H1 (cell line): ENCODE data around the gene TNFAIP2. TPM values are rescaled to one million over a fixed set of nuclear protein-coding genes. Genes with fewer than 3 reads are reported as not detected.
"Not testable (repeated sequence)": the region's sequence is repeated elsewhere in the genome, so short reads cannot be mapped to it uniquely, and the experiment has no call there.

Experiments
- CTCF ChIA-PET: fragments of 300-600 bp; sonication (Branson Sonifier 250); formaldehyde crosslinking; loops from one replicate; lab custom pipeline; 2021; ENCODE audit not compliant: partially characterized antibody; lab: Charles Lee
- POLR2A ChIA-PET: fragments of 300-600 bp; sonication (Branson Sonifier 250); formaldehyde crosslinking; loops from one replicate; lab custom pipeline; 2021; ENCODE audit warnings: inconsistent platforms; ENCODE audit not compliant: partially characterized antibody; lab: Charles Lee
- DNase-seq, 2 experiments: peaks; one replicate each; pipeline versions ENCODE4 v3.0.0 to v3.0.0-alpha.2; 2010 to 2022; ENCODE audit warnings: low spot score in 2 of 2, low read depth in 1 of 2, mixed read lengths in 1 of 2
- FAIRE-seq: peaks from 2 replicates; lab custom pipeline; 2011; peaks lifted over from hg19 to GRCh38; lab: Jason Lieb, UNC
- H2AFZ ChIP-seq: 2 replicates; pipeline ENCODE4 v1.8.1; 2012; ENCODE audit warnings: low read length, inconsistent platforms
- H2AK5ac ChIP-seq: 2 replicates; pipeline ENCODE4 v1.6.1; 2013; ENCODE audit warnings: low read depth, low read length
- H2BK120ac ChIP-seq: replicated peaks from 2 replicates; pipeline ENCODE3; 2013; ENCODE audit warnings: low read depth, low read length, inconsistent platforms
- H2BK12ac ChIP-seq: 2 replicates; pipeline ENCODE4 v1.6.1; 2013; ENCODE audit warnings: low read depth, low read length
- H2BK15ac ChIP-seq: 2 replicates; pipeline ENCODE4 v1.6.1; 2013; ENCODE audit warnings: low read length
- H2BK20ac ChIP-seq: 2 replicates; pipeline ENCODE4 v1.6.1; 2013; ENCODE audit warnings: low read length
- H2BK5ac ChIP-seq: 2 replicates; pipeline ENCODE4 v1.6.1; 2013; ENCODE audit warnings: low read depth, low read length
- H3K14ac ChIP-seq: 2 replicates; pipeline ENCODE4 v1.6.1; 2013; ENCODE audit warnings: inconsistent platforms; ENCODE audit not compliant: insufficient read length
- H3K18ac ChIP-seq: 2 replicates; pipeline ENCODE4 v1.6.1; 2013; ENCODE audit warnings: low read length; ENCODE audit errors: extremely low read depth
- H3K23ac ChIP-seq: 2 replicates; pipeline ENCODE4 v1.6.1; 2013; ENCODE audit warnings: inconsistent platforms; ENCODE audit not compliant: insufficient read length
- H3K23me2 ChIP-seq: 2 replicates; pipeline ENCODE4 v1.6.1; 2013; ENCODE audit warnings: low read depth, low read length
- H3K27ac ChIP-seq: 2 replicates; pipeline ENCODE4 v1.6.1; 2011; ENCODE audit warnings: low read depth, low read length, inconsistent platforms
- H3K27me3 ChIP-seq, 4 experiments: replicated peaks in 1 of 4; 1 replicate in 1 of 4; 2 replicates in 3 of 4; pipeline versions ENCODE4 v1.6.1 to v1.8.1; 2011 to 2013; ENCODE audit warnings: low read length in 3 of 4, mild to moderate bottlenecking in 3 of 4, inconsistent platforms in 2 of 4, mixed read lengths in 2 of 4, moderate library complexity in 1 of 4; ENCODE audit not compliant: control insufficient read depth in 3 of 4, insufficient read depth in 3 of 4; ENCODE audit errors: extremely low read depth in 1 of 4
- H3K36me3 ChIP-seq, 4 experiments: 2 replicates each; pipeline versions ENCODE4 v1.6.1 to v1.8.1; 2011 to 2013; ENCODE audit warnings: mild to moderate bottlenecking in 4 of 4, low read length in 3 of 4, moderate library complexity in 2 of 4, control low read depth in 1 of 4, inconsistent platforms in 1 of 4; ENCODE audit not compliant: insufficient read depth in 4 of 4, control insufficient read depth in 2 of 4
- H3K4ac ChIP-seq: replicated peaks from 2 replicates; pipeline ENCODE3; 2013; ENCODE audit warnings: low read length, low read depth, mixed read lengths, inconsistent platforms; ENCODE audit not compliant: insufficient read length
- H3K4me1 ChIP-seq, 4 experiments: replicated peaks in 1 of 4; 1 replicate in 1 of 4; 2 replicates in 3 of 4; pipeline versions ENCODE4 v1.6.1 to v1.8.1; 2011 to 2013; ENCODE audit warnings: low read length in 3 of 4, inconsistent platforms in 2 of 4, mixed read lengths in 1 of 4; ENCODE audit not compliant: insufficient read depth in 4 of 4, control insufficient read depth in 3 of 4
- H3K4me2 ChIP-seq, 2 experiments: 2 replicates each; pipeline versions ENCODE4 v1.6.1 to v1.8.1; 2011 to 2013; ENCODE audit warnings: low read depth in 2 of 2, low read length in 2 of 2, control low read depth in 1 of 2, inconsistent platforms in 1 of 2, mild to moderate bottlenecking in 1 of 2; ENCODE audit not compliant: insufficient read depth in 1 of 2
- H3K4me3 ChIP-seq, 4 experiments: fragments of 200-600, 300-600 bp in 1 of 4; sonication (generic), shearing (Covaris generic), sonication (Bioruptor Twin) in 1 of 4; 2 replicates each; pipeline versions ENCODE4 v1.5.1 to v1.8.1; 2011 to 2016; ENCODE audit warnings: low read length in 4 of 4, low read depth in 3 of 4, control low read depth in 2 of 4, inconsistent platforms in 2 of 4, mild to moderate bottlenecking in 2 of 4, mixed read lengths in 1 of 4, moderate library complexity in 1 of 4; ENCODE audit not compliant: insufficient read depth in 2 of 4; ENCODE audit errors: extremely low read depth in 1 of 4
- H3K56ac ChIP-seq: replicated peaks from 2 replicates; pipeline ENCODE3; 2013; ENCODE audit warnings: low read depth, mild to moderate bottlenecking, mixed read lengths, low read length, inconsistent platforms; ENCODE audit not compliant: insufficient read length
- H3K79me1 ChIP-seq: 2 replicates; pipeline ENCODE4 v1.6.1; 2013; ENCODE audit warnings: low read depth, low read length, control low read depth
- H3K79me2 ChIP-seq, 2 experiments: 2 replicates each; pipeline versions ENCODE4 v1.6.1 to v1.8.1; 2012 to 2013; ENCODE audit warnings: low read length in 2 of 2, mild to moderate bottlenecking in 2 of 2, inconsistent platforms in 1 of 2; ENCODE audit not compliant: insufficient read depth in 2 of 2, control insufficient read depth in 1 of 2
- H3K9ac ChIP-seq, 4 experiments: replicated peaks in 1 of 4; 1 replicate in 1 of 4; 2 replicates in 3 of 4; pipeline versions ENCODE4 v1.6.1 to v1.8.1; 2011 to 2013; ENCODE audit warnings: low read depth in 3 of 4, low read length in 3 of 4, control low read depth in 2 of 4, mild to moderate bottlenecking in 2 of 4, moderate library complexity in 2 of 4, inconsistent platforms in 1 of 4; ENCODE audit errors: extremely low read depth in 1 of 4
- H3K9me3 ChIP-seq, 2 experiments: 2 replicates each; pipeline versions ENCODE4 v1.6.1 to v1.8.1; 2012 to 2013; ENCODE audit warnings: mild to moderate bottlenecking in 2 of 2, moderate library complexity in 2 of 2, control low read depth in 1 of 2, inconsistent platforms in 1 of 2, low read depth in 1 of 2, low read length in 1 of 2, mixed read lengths in 1 of 2; ENCODE audit not compliant: insufficient read depth in 2 of 2
- H4K20me1 ChIP-seq, 2 experiments: replicated peaks in 1 of 2; 2 replicates each; pipeline versions ENCODE3 to v1.8.1; 2011 to 2013; ENCODE audit warnings: inconsistent platforms in 2 of 2, low read length in 2 of 2, mild to moderate bottlenecking in 1 of 2; ENCODE audit not compliant: insufficient read depth in 2 of 2, control insufficient read depth in 1 of 2
- H4K5ac ChIP-seq: 2 replicates; pipeline ENCODE4 v1.6.1; 2013; ENCODE audit warnings: low read length, low read depth, mixed read lengths, inconsistent platforms; ENCODE audit not compliant: insufficient read length
- H4K8ac ChIP-seq: 2 replicates; pipeline ENCODE4 v1.8.0; 2013; ENCODE audit warnings: mild to moderate bottlenecking, moderate library complexity, low read length, inconsistent platforms; ENCODE audit not compliant: insufficient read depth; ENCODE audit errors: extremely low read depth
- H4K91ac ChIP-seq: replicated peaks from 2 replicates; pipeline ENCODE3; 2013; ENCODE audit warnings: low read length, mixed read lengths, inconsistent platforms; ENCODE audit not compliant: insufficient read length
- WGBS, 2 experiments: shearing (Covaris generic) in 1 of 2; methylation state at CpG; one replicate each; pipeline versions ENCODE4 v1.1.6 to v1.1.7; 2013 to 2015; ENCODE audit warnings: low lambda C conversion rate in 2 of 2, mixed read lengths in 2 of 2, inconsistent platforms in 1 of 2, low coverage in 1 of 2, missing lambda C conversion rate in 1 of 2; ENCODE audit not compliant: insufficient replicate concordance in 2 of 2, insufficient coverage in 1 of 2, insufficient read length in 1 of 2; ENCODE audit errors: extremely low coverage in 1 of 2, missing lambda C conversion rate in 1 of 2; 5-methylcytosine and 5-hydroxymethylcytosine counted together
- polyA plus RNA-seq, 7 experiments: library from polyadenylated mRNA; depleted of rRNA in 3 of 7; stranded (reverse) in 5 of 7; unstranded in 2 of 7; fragments of >200 nt in 5 of 7; fragments of 200-250 nt in 2 of 7; gene quantifications; 1 replicate in 5 of 7; 2 replicates in 1 of 7; 4 replicates in 1 of 7; pipeline versions ENCODE4 v1.2.1 to v1.2.3, GENCODE V29; 2011 to 2013; ENCODE audit warnings: missing spikeins in 2 of 7, mixed read lengths in 2 of 7
- total RNA-seq: library from RNA; stranded (reverse); fragmentation: NEBNext Ultra II Directional; extraction: Animal tissue kit (Norgen Biotek cat#: 25700); gene quantifications from 2 replicates; pipeline ENCODE4 v1.2.1, GENCODE V29; 2021

Gene TNFAIP2
- total and polyA plus RNA-seq, 2 of the 8 experiments (the other 6 are each of a cell fraction or from before 2014, with no cell fraction given): 28.3 to 34.5 TPM

DNA sequence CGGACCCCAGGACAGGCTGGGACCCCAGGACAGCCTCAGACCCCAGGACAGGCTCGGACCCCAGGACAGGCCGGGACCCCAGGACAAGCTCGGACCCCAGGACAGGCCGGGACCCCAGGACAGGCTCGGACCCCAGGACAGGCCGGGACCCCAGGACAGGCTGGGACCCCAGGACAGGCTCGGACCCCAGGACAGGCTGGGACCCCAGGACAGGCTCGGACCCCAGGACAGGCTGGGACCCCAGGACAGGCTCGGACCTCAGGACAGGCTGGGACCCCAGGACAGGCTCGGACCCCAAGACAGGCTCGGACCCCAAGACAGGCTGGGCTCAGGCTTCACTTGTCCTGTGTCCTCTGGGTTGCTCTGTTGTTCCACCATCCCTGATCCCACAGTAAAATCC is 32.2 kb downstream of the TNFAIP2 start:
- not testable (repeated sequence) for H4K5ac ChIP-seq, H3K79me1 ChIP-seq, H3K9ac ChIP-seq, H2AFZ ChIP-seq, H3K4me3 ChIP-seq, H3K23me2 ChIP-seq, H2BK120ac ChIP-seq, DNase-seq, H3K27me3 ChIP-seq, H2BK20ac ChIP-seq, H3K4ac ChIP-seq, H3K79me2 ChIP-seq, H2BK15ac ChIP-seq, H3K27ac ChIP-seq, H3K4me1 ChIP-seq, FAIRE-seq, H2AK5ac ChIP-seq, H3K9me3 ChIP-seq, H2BK5ac ChIP-seq, H3K18ac ChIP-seq, H2BK12ac ChIP-seq, H3K56ac ChIP-seq, H3K4me2 ChIP-seq, H4K20me1 ChIP-seq, H3K14ac ChIP-seq, H4K91ac ChIP-seq, H4K8ac ChIP-seq, H3K23ac ChIP-seq, H3K36me3 ChIP-seq
- WGBS, 2 experiments: 93% methylated on average over 12 of the region's 12 CpGs; no CpG with 5 or more reads in 1 of the 2 experiments
- POLR2A ChIA-PET: interaction anchor here (0.8 kb wide), 1 partner anchor 47 kb away, joined by 3 read pairs; no protein-coding TSS in a partner anchor
- CTCF ChIA-PET: interaction anchor here (0.9 to 2.0 kb wide), 4 partner anchors 10 to 183 kb away, joined by 3 to 10 read pairs (median 4); no protein-coding TSS in a partner anchor
